Upper lobe of right lung (tissue), 1 donor: Measurements from ENCODE around the gene LRRK2. TPM values are rescaled to one million over a fixed set of nuclear protein-coding genes. Genes with fewer than 3 reads are reported as not detected.

Experiments
- ATAC-seq: fragments of 200-7000 bp; cut with Tn5 transposase; one replicate; pipeline ENCODE4 v1.9.1; 2020; ENCODE audit warnings: mild to moderate bottlenecking, moderate library complexity
- DNase-seq: peaks from one replicate; pipeline ENCODE4 v3.0.0-alpha.2; 2020
- H3K27ac ChIP-seq: fragments of 200-600 bp; one replicate; pipeline ENCODE4 v1.8.0; 2022
- H3K27me3 ChIP-seq: fragments of 200-600 bp; one replicate; pipeline ENCODE4 v1.8.0; 2022; ENCODE audit warnings: mild to moderate bottlenecking
- H3K36me3 ChIP-seq: fragments of 200-600 bp; one replicate; pipeline ENCODE4 v1.8.0; 2022
- H3K4me1 ChIP-seq: fragments of 200-600 bp; one replicate; pipeline ENCODE4 v1.8.0; 2022
- H3K4me3 ChIP-seq: fragments of 200-600 bp; one replicate; pipeline ENCODE4 v1.8.0; 2022; ENCODE audit warnings: mild to moderate bottlenecking
- H3K9me3 ChIP-seq: fragments of 200-600 bp; one replicate; pipeline ENCODE4 v1.8.0; 2022
- intact Hi-C: fragments of 100-400 bp; cut with DNase I; formaldehyde crosslinking; loops from one replicate; pipeline ENCODE4 v1.11.0; 2022
- total RNA-seq: library from RNA; stranded (reverse); fragmentation: NEBNext Ultra II Directional; extraction: Animal tissue kit (Norgen Biotek cat#: 25700); gene quantifications from one replicate; pipeline ENCODE4 v1.2.1, GENCODE V29; 2021
- TF ChIP-seq, protein P1 (sequence below): fragments of 200-600 bp; IDR thresholded peaks from one replicate; pipeline ENCODE4 v1.8.0; 2022; ENCODE audit warnings: antibody characterized with exemption
- donor health status: DM: no; HTN: yes; CAD: no; lungs with severe emphysema.

The LRRK2 gene
- total RNA-seq, 1 donor from 2014 or later = 415 TPM

DNA sequence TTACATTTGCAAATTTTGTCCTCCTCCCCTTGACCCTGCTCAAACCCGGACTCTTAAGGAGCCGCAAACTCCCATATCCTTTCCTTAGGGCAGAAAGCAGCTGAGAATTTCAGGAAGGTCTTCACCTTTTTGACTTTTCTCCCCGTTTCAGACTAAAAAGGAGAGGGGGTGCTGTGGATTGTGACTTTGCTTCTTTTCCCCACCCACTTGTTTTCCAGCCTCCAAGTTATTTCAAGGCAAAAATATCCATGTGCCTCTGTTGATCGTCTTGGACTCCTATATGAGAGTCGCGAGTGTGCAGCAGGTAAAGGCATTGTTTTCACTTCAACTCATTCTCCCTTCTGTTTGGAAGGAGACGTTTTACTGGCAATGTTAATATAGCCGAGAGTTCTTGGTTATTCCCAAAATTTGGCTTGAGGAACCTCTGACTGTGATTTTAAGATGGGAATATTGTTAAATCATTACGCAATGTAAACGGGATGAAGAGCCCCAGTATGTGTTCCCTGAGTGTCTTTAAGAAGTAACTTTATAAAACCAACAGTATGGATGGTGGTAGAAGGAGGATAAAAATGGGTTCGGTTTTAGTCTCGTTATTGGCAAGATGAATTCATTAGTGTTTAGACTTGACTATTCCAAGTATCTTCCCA is 663 bp downstream of the LRRK2 start:
- no peaks in the 10 kb centered on the region for H3K4me1 ChIP-seq
- H3K9me3 ChIP-seq = no peaks in the 10 kb centered on the region
- peaks cover 5% of the 10 kb centered on the region for H3K36me3 ChIP-seq
- intact Hi-C loops = no loop called here
- ATAC-seq (no peak), DNase-seq (no peak)
- no peaks in the 10 kb centered on the region for H3K27me3 ChIP-seq
- TF ChIP-seq, protein P1, sequence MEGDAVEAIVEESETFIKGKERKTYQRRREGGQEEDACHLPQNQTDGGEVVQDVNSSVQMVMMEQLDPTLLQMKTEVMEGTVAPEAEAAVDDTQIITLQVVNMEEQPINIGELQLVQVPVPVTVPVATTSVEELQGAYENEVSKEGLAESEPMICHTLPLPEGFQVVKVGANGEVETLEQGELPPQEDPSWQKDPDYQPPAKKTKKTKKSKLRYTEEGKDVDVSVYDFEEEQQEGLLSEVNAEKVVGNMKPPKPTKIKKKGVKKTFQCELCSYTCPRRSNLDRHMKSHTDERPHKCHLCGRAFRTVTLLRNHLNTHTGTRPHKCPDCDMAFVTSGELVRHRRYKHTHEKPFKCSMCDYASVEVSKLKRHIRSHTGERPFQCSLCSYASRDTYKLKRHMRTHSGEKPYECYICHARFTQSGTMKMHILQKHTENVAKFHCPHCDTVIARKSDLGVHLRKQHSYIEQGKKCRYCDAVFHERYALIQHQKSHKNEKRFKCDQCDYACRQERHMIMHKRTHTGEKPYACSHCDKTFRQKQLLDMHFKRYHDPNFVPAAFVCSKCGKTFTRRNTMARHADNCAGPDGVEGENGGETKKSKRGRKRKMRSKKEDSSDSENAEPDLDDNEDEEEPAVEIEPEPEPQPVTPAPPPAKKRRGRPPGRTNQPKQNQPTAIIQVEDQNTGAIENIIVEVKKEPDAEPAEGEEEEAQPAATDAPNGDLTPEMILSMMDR = no peak
- H3K4me3 ChIP-seq = peak overlapping the region; percentile 63
- peak overlapping the region; percentile 98 for H3K27ac ChIP-seq

DNA sequence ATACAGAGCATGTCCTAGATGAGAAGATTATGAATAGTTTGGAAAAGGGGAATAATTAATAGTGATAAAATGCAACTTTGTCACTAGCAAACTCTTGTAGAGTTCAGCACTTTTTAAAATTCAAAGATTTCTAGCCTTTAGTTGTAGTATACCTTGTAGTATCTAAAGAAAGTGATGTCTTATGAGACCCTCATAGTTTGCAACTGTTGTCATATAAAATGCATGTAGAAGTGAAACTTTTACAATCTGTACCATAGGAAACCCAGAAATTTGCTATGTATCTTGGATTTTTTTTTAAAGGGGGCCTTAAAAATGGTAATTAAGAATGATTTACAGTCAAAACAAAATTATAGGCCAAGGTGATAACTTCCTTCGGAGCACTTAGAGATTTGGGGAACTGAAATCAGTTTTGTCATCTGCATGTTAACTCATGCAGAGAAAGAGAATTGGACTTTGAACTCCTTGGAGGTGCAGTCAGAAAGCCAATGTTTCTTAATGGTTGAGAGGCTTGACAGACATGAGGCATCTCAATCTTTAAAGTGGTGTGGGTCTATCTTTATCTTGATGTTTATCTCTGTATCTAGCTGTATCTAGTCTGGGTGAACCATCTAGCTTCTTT is 1.3 kb downstream of the LRRK2 start:
- TF ChIP-seq, protein P1 = no peak
- no peak for DNase-seq
- H3K27ac ChIP-seq = peak overlapping the region; percentile 98
- intact Hi-C loops = no loop called here
- H3K36me3 ChIP-seq = peaks cover 5% of the 10 kb centered on the region
- H3K27me3 ChIP-seq = no peaks in the 10 kb centered on the region
- ATAC-seq = no peak
- peak overlapping the region; percentile 63 for H3K4me3 ChIP-seq
- no peaks in the 10 kb centered on the region for H3K4me1 ChIP-seq
- H3K9me3 ChIP-seq = no peaks in the 10 kb centered on the region

GRCh38 chr12:40226705-40227104 is 1.9 kb downstream of the LRRK2 start:
- no peaks in the 10 kb centered on the region for H3K9me3 ChIP-seq
- H3K27me3 ChIP-seq = no peaks in the 10 kb centered on the region
- TF ChIP-seq, protein P1 = no peak
- H3K4me1 ChIP-seq = no peaks in the 10 kb centered on the region
- peaks cover 5% of the 10 kb centered on the region for H3K36me3 ChIP-seq
- peak overlapping the region; percentile 63 for H3K4me3 ChIP-seq
- DNase-seq (no peak), ATAC-seq (peak; percentile 69)
- intact Hi-C loops = no loop called here
- H3K27ac ChIP-seq = peak overlapping the region; percentile 98

DNA sequence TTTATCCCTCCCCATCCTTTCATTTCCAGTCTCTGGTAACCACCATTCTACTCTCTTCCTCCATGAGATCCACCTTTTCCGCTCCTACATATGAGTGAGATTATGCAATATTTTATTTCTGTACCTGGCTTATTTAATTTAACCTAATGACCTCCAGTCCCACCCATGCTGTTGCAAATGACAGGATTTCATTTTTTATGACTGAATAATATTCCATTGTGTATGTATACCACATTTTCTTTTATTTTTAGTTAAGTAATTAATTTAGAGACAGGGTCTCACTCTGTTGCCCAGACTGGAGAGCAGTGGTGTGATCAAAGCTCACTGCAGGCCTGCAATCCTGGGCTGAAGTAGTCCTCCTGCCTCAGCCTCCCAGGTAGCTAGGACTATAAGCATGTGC is 2.6 kb downstream of the LRRK2 start:
- ATAC-seq = no peak
- Histone ChIP-seq H3K27ac (peak overlapping the region; percentile 98), H3K27me3 (no peaks in the 10 kb centered on the region), H3K36me3 (peaks cover 10% of the 10 kb centered on the region), H3K4me3 (peak overlapping the region; percentile 63), H3K4me1 (no peaks in the 10 kb centered on the region), H3K9me3 (no peaks in the 10 kb centered on the region)
- intact Hi-C loops = no loop called here
- no peak for DNase-seq
- TF ChIP-seq, protein P1 = no peak

DNA sequence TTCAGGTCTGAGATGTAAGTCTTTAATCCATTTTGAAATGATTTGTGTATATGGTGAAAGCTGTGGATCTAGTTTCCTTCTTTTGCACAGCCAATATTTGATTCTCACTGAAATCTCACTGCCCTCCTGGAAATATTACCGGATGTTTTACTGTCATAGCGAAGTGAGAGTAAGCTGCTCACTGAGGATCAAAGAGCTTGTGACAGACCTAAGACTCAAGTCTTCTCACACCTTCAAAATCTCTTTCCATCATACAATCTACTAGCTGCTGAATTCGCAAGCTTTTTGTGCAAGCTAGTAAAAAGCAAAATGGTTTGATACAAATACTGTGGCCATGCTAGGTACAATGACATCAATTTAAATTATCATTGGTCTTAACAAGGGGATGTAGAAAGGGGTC is 3.9 kb downstream of the LRRK2 start:
- Histone ChIP-seq H3K4me3 (peak overlapping the region; percentile 63), H3K36me3 (peaks cover 17% of the 10 kb centered on the region), H3K27me3 (no peaks in the 10 kb centered on the region), H3K9me3 (no peaks in the 10 kb centered on the region), H3K4me1 (no peaks in the 10 kb centered on the region), H3K27ac (peak overlapping the region; percentile 98)
- intact Hi-C loops = no loop called here
- ATAC-seq (no peak), DNase-seq (no peak)
- TF ChIP-seq, protein P1 = no peak
